Glutamatergic neuron (in vitro differentiated cells): ENCODE measurements around the gene NPAS2. TPM values are rescaled to one million over a fixed set of nuclear protein-coding genes. Genes with fewer than 3 reads are reported as not detected.

Experiments
- DNase-seq: peaks from one replicate; pipeline ENCODE4 v3.0.0; 2022
- H3K27ac Mint-ChIP-seq: one replicate; pipeline ENCODE4 v1.8.0; 2020; ENCODE audit warnings: mild to moderate bottlenecking, mixed read lengths, inconsistent platforms; ENCODE audit not compliant: unreplicated experiment
- H3K27me3 Mint-ChIP-seq: one replicate; pipeline ENCODE4 v1.8.0; 2020; ENCODE audit warnings: mild to moderate bottlenecking, moderate library complexity, mixed read lengths, inconsistent platforms; ENCODE audit not compliant: unreplicated experiment
- H3K36me3 Mint-ChIP-seq: one replicate; pipeline ENCODE4 v1.8.0; 2020; ENCODE audit warnings: mild to moderate bottlenecking, mixed read lengths, inconsistent platforms; ENCODE audit not compliant: unreplicated experiment
- H3K4me1 Mint-ChIP-seq: one replicate; pipeline ENCODE4 v1.8.0; 2020; ENCODE audit warnings: mild to moderate bottlenecking, low read depth, mixed read lengths, inconsistent platforms; ENCODE audit not compliant: unreplicated experiment
- H3K4me3 Mint-ChIP-seq: one replicate; pipeline ENCODE4 v1.8.0; 2020; ENCODE audit warnings: mild to moderate bottlenecking, mixed read lengths, inconsistent platforms; ENCODE audit not compliant: unreplicated experiment
- H3K9me3 Mint-ChIP-seq: one replicate; pipeline ENCODE4 v1.8.0; 2020; ENCODE audit warnings: mild to moderate bottlenecking, moderate library complexity, mixed read lengths, inconsistent platforms; ENCODE audit not compliant: unreplicated experiment
- total RNA-seq: library from RNA; stranded (reverse); fragmentation: NEBNext Ultra II Directional; extraction: Animal tissue kit (Norgen Biotek cat#: 25700); gene quantifications from one replicate; pipeline ENCODE4 v1.2.1, GENCODE V29; 2021; ENCODE audit not compliant: unreplicated experiment
- TF ChIP-seq, protein P1 (sequence below): fragments of 200-600 bp; sonication (generic); IDR thresholded peaks from one replicate; pipeline ENCODE4 v1.5.0; 2021; ENCODE audit not compliant: partially characterized antibody, unreplicated experiment

Gene NPAS2
- total RNA-seq, 1 donor from 2014 or later: 0.54 TPM

DNA sequence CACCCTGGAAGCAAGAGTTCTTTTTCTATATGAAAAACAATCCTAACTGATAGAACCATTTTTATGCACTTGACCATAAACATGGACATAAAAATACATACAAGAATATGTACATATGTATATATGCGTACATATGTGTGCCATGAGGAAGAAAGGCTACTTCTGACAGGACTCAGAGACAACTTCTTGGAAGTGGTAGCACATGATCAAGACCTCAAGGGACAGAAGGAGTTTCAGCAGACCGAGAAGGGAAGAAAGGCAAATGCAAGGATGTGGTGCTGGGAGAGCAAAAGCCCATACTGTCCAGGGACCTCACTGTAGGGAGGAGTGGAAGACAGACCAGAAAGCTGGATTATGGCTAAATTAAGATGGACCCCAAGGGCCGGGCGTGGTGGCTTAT is 11.4 kb upstream of the NPAS2 start:
- no peaks in the 10 kb centered on the region for H3K4me1 Mint-ChIP-seq
- DNase-seq: no peak
- peaks cover 12% of the 10 kb centered on the region for H3K36me3 Mint-ChIP-seq
- peaks cover 2% of the 10 kb centered on the region for H3K27me3 Mint-ChIP-seq
- H3K9me3 Mint-ChIP-seq: peaks cover 5% of the 10 kb centered on the region
- H3K27ac Mint-ChIP-seq: no peak overlapping the region
- H3K4me3 Mint-ChIP-seq: peak overlapping the region; percentile 17
- TF ChIP-seq, protein P1, sequence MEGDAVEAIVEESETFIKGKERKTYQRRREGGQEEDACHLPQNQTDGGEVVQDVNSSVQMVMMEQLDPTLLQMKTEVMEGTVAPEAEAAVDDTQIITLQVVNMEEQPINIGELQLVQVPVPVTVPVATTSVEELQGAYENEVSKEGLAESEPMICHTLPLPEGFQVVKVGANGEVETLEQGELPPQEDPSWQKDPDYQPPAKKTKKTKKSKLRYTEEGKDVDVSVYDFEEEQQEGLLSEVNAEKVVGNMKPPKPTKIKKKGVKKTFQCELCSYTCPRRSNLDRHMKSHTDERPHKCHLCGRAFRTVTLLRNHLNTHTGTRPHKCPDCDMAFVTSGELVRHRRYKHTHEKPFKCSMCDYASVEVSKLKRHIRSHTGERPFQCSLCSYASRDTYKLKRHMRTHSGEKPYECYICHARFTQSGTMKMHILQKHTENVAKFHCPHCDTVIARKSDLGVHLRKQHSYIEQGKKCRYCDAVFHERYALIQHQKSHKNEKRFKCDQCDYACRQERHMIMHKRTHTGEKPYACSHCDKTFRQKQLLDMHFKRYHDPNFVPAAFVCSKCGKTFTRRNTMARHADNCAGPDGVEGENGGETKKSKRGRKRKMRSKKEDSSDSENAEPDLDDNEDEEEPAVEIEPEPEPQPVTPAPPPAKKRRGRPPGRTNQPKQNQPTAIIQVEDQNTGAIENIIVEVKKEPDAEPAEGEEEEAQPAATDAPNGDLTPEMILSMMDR: no peak

DNA sequence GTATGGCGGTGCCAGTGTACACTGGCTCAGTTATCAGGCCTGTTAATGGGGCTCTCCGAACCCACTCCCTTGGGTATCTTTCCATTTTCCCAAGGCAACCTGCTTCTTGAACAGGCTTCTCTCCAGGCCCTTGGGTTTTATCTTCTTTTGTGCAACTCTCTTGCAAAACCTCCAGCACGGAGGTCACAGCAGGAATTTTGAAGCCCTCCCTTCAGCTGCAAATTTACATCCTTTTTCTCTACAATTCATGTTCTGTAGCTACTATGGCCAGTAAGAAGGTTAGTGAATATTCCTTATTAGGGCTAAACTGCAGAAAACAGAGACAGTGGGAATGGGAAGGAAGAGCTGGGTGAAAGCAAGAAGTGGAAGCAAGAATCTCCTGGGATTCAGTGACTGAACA is 10.4 kb upstream of the NPAS2 start:
- H3K36me3 Mint-ChIP-seq: peaks cover 12% of the 10 kb centered on the region
- H3K4me3 Mint-ChIP-seq: no peak overlapping the region
- TF ChIP-seq, protein P1: no peak
- peaks cover 5% of the 10 kb centered on the region for H3K9me3 Mint-ChIP-seq
- no peak overlapping the region for H3K27ac Mint-ChIP-seq
- H3K4me1 Mint-ChIP-seq: no peaks in the 10 kb centered on the region
- H3K27me3 Mint-ChIP-seq: peaks cover 2% of the 10 kb centered on the region
- no peak for DNase-seq

- Mint-ChIP-seq H3K27ac (no peak overlapping the region), H3K9me3 (peaks cover 5% of the 10 kb centered on the region), H3K27me3 (peaks cover 2% of the 10 kb centered on the region), H3K4me1 (no peaks in the 10 kb centered on the region), H3K4me3 (no peak overlapping the region), H3K36me3 (peaks cover 12% of the 10 kb centered on the region)
- TF ChIP-seq, protein P1: no peak
- no peak for DNase-seq
Measured at GRCh38 chr2:100810603-100811145, 9.3 kb upstream of the NPAS2 start.

DNA sequence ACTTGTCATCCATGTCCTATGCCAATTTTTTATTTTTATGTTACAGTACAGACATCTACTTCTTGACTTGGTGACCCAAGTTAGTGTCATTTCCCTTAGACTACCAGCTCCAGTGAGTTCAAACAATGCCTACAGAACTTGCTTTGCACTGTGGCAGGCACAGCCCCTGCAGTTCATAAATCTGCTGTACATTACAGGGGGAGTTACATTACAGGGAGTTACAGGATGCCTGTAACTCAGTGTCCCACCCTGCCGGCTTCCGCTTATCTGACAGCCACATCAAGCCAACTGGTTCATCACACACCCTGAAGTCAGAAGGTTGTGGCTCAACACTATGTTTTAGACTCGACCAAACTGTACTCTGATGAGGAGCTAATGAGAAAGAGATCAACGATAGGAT is 7.8 kb upstream of the NPAS2 start:
- H3K9me3 Mint-ChIP-seq: peaks cover 5% of the 10 kb centered on the region
- TF ChIP-seq, protein P1: no peak
- peaks cover 2% of the 10 kb centered on the region for H3K27me3 Mint-ChIP-seq
- no peaks in the 10 kb centered on the region for H3K4me1 Mint-ChIP-seq
- H3K36me3 Mint-ChIP-seq: peaks cover 12% of the 10 kb centered on the region
- DNase-seq: no peak
- H3K27ac Mint-ChIP-seq: no peak overlapping the region
- no peak overlapping the region for H3K4me3 Mint-ChIP-seq

DNA sequence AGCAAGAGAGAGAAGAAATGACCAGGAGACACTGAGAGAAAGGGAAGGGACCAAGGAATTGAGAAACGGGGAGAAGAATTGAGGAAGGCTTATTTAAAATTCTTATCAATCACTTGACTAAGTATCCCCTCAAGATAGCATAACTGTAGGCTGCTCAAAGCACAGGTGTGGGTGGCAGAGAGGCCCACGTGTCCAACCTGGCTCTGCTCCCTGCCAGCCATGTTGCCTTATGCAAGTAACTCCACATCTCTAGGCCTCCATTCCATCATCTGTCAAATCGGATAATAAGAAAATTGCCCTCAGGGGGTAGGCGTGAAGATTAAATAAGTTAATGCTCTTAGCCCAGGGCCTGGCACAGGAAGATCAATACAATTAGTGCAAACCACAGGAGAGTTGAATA is 7.4 kb upstream of the NPAS2 start:
- Mint-ChIP-seq H3K27me3 (peaks cover 2% of the 10 kb centered on the region), H3K27ac (no peak overlapping the region), H3K4me3 (no peak overlapping the region), H3K9me3 (peaks cover 5% of the 10 kb centered on the region), H3K4me1 (no peaks in the 10 kb centered on the region), H3K36me3 (peaks cover 12% of the 10 kb centered on the region)
- no peak for DNase-seq
- TF ChIP-seq, protein P1: no peak
